B cell (primary cell): ENCODE results near the gene TMEM244.

Experiments used
- CTCF ChIP-seq: fragments of 200-600 bp; IDR thresholded peaks from one replicate; pipeline ENCODE4 v1.8.0; 2022; ENCODE audit warnings: antibody characterized with exemption, mild to moderate bottlenecking
- EZH2 ChIP-seq: IDR thresholded peaks from 2 replicates; pipeline ENCODE4 v1.6.1; 2012; ENCODE audit warnings: borderline replicate concordance, low read depth, mild to moderate bottlenecking, moderate library complexity, low read length; ENCODE audit not compliant: insufficient read depth, poor library complexity, severe bottlenecking

- TF ChIP-seq EZH2 (no peak), CTCF (no peak)
These were observed 42.9 kb downstream of the TMEM244 start for GRCh38 chr6:129818251-129818650.
